HG02610 (cell line): ENCODE data around the gene PAK1.

Experiments used
- ATAC-seq: cut with Tn5 transposase; IDR thresholded peaks from one replicate; pipeline ENCODE4 v1.9.1; 2021; ENCODE audit warnings: mild to moderate bottlenecking, moderate library complexity; ENCODE audit not compliant: unreplicated experiment

Gene PAK1

GRCh38 chr11:77377734-77378133 is 96.2 kb downstream of the PAK1 start:
- no peak for ATAC-seq

GRCh38 chr11:77375107-77375506 is 98.8 kb downstream of the PAK1 start:
- ATAC-seq = no peak

GRCh38 chr11:77374611-77375031 is 99.3 kb downstream of the PAK1 start:
- ATAC-seq = no peak

GRCh38 chr11:77374108-77374507 is 99.8 kb downstream of the PAK1 start:
- ATAC-seq = no peak

- ATAC-seq = no peak
Observed at GRCh38 chr11:77372726-77373125, 101.2 kb downstream of the PAK1 start.

- no peak for ATAC-seq
Observed at GRCh38 chr11:77371646-77372045, 102.2 kb downstream of the PAK1 start.

- ATAC-seq = no peak
Observed at GRCh38 chr11:77370217-77370616, 103.7 kb downstream of the PAK1 start.

- ATAC-seq = no peak
Observed at GRCh38 chr11:77361184-77361583, 112.7 kb downstream of the PAK1 start.

- ATAC-seq = no peak
Observed at GRCh38 chr11:77359481-77359880, 114.4 kb downstream of the PAK1 start.

- no peak for ATAC-seq
Observed at GRCh38 chr11:77353131-77353530, 120.8 kb downstream of the PAK1 start.

- no peak for ATAC-seq
Observed at GRCh38 chr11:77351281-77351886, 122.5 kb downstream of the PAK1 start.

- ATAC-seq = no peak
Observed at GRCh38 chr11:77347948-77348347, 125.9 kb downstream of the PAK1 start.

GRCh38 chr11:77346906-77347603 is 126.8 kb downstream of the PAK1 start:
- ATAC-seq = no peak

GRCh38 chr11:77345621-77346020 is 128.3 kb downstream of the PAK1 start:
- no peak for ATAC-seq

GRCh38 chr11:77340501-77340900 is 133.4 kb downstream of the PAK1 start:
- no peak for ATAC-seq

- no peak for ATAC-seq
Observed at GRCh38 chr11:77332259-77332658, 141.6 kb downstream of the PAK1 start.

GRCh38 chr11:77325159-77325558 is 148.7 kb downstream of the PAK1 start:
- no peak for ATAC-seq

GRCh38 chr11:77324508-77324907 is 149.4 kb downstream of the PAK1 start:
- ATAC-seq = no peak

- ATAC-seq = no peak
Observed at GRCh38 chr11:77322926-77323590, 150.8 kb downstream of the PAK1 start.

GRCh38 chr11:77322506-77322905 is 151.4 kb downstream of the PAK1 start:
- no peak for ATAC-seq

- ATAC-seq = no peak
Observed at GRCh38 chr11:77320351-77320750, 153.5 kb downstream of the PAK1 start.

- ATAC-seq = no peak
Observed at GRCh38 chr11:77318600-77318999, 155.3 kb downstream of the PAK1 start.
